HFFc6 (cell line): ENCODE data around the gene CAMK2B. TPM values are rescaled to one million over a fixed set of nuclear protein-coding genes. Genes with fewer than 3 reads are reported as not detected.

Source experiments
- DNase-seq: peaks from one replicate; pipeline ENCODE4 v3.0.0-alpha.2; 2018
- H3K27ac Mint-ChIP-seq: 2 replicates; pipeline ENCODE4 v1.8.0; 2020; ENCODE audit warnings: mild to moderate bottlenecking, mixed read lengths
- H3K27me3 Mint-ChIP-seq: 2 replicates; pipeline ENCODE4 v1.8.0; 2021; ENCODE audit warnings: mild to moderate bottlenecking, moderate library complexity, mixed read lengths; ENCODE audit not compliant: insufficient read depth
- H3K36me3 Mint-ChIP-seq: 2 replicates; pipeline ENCODE4 v1.8.0; 2021; ENCODE audit warnings: low read depth, mixed read lengths
- H3K4me1 Mint-ChIP-seq: 2 replicates; pipeline ENCODE4 v1.8.0; 2020; ENCODE audit warnings: low read depth, mixed read lengths
- H3K4me3 Mint-ChIP-seq: 2 replicates; pipeline ENCODE4 v1.8.0; 2020; ENCODE audit warnings: mild to moderate bottlenecking, moderate library complexity, mixed read lengths
- H3K9me3 Mint-ChIP-seq: 2 replicates; pipeline ENCODE4 v1.8.0; 2020; ENCODE audit warnings: mild to moderate bottlenecking, mixed read lengths
- total RNA-seq, 6 experiments: library from RNA; stranded (reverse); fragmentation: NEBNext Ultra II Directional; extraction: Animal tissue kit (Norgen Biotek cat#: 25700); gene quantifications; 2 replicates in 1 of 6; 3 replicates in 5 of 6; pipeline ENCODE4 v1.2.3, GENCODE V29; 2021
- TF ChIP-seq, protein P1 (sequence below): fragments of 200-600 bp; sonication (generic); IDR thresholded peaks from 2 replicates; pipeline ENCODE4 v1.5.0; 2021; ENCODE audit warnings: antibody characterized with exemption, mild to moderate bottlenecking

The CAMK2B gene
- total RNA-seq, 6 experiments from 2014 or later, result 0.11 to 0.41 TPM; not detected in 4

DNA sequence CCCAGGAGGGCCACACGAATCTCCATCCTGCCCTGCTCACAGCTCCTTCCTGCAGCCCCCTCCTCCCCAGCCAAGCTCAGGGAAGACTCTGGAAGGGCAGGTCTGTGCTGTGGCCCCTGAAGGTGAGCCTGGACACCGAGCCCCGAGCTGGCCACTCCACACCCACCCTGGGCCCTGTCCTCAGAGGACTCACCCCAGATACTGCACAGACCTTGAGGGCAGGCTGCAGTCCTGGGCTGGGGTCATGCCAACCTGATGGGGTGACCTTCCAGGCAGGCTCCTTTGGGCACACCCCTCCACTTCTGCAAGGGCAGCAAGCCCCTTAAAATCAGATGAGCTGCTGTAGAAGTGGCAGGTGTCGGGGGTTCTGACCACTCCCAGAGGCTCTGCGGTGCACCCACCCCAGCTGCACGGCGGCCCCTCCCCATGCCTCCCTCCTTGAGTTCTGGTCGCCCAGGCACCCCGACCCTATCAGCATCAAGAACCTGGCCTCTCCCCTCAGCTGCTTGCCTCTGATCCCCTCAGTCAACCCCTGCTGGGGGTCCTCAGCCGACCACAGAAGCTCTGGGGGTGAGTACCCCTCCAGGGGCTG, 100.3 kb downstream of the CAMK2B start:
- Mint-ChIP-seq H3K36me3 (no peaks in the 10 kb centered on the region), H3K4me3 (no peak overlapping the region), H3K27me3 (peaks cover 18% of the 10 kb centered on the region), H3K4me1 (no peaks in the 10 kb centered on the region), H3K27ac (no peak overlapping the region), H3K9me3 (no peaks in the 10 kb centered on the region)
- DNase-seq, result no peak
- TF ChIP-seq, protein P1, sequence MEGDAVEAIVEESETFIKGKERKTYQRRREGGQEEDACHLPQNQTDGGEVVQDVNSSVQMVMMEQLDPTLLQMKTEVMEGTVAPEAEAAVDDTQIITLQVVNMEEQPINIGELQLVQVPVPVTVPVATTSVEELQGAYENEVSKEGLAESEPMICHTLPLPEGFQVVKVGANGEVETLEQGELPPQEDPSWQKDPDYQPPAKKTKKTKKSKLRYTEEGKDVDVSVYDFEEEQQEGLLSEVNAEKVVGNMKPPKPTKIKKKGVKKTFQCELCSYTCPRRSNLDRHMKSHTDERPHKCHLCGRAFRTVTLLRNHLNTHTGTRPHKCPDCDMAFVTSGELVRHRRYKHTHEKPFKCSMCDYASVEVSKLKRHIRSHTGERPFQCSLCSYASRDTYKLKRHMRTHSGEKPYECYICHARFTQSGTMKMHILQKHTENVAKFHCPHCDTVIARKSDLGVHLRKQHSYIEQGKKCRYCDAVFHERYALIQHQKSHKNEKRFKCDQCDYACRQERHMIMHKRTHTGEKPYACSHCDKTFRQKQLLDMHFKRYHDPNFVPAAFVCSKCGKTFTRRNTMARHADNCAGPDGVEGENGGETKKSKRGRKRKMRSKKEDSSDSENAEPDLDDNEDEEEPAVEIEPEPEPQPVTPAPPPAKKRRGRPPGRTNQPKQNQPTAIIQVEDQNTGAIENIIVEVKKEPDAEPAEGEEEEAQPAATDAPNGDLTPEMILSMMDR, result no peak

- TF ChIP-seq, protein P1, result no peak
- Mint-ChIP-seq H3K4me3 (no peak overlapping the region), H3K27me3 (peaks cover 18% of the 10 kb centered on the region), H3K4me1 (no peaks in the 10 kb centered on the region), H3K36me3 (no peaks in the 10 kb centered on the region), H3K9me3 (no peaks in the 10 kb centered on the region), H3K27ac (no peak overlapping the region)
- no peak for DNase-seq
These were observed 101.1 kb downstream of the CAMK2B start for GRCh38 chr7:44224080-44224973.

DNA sequence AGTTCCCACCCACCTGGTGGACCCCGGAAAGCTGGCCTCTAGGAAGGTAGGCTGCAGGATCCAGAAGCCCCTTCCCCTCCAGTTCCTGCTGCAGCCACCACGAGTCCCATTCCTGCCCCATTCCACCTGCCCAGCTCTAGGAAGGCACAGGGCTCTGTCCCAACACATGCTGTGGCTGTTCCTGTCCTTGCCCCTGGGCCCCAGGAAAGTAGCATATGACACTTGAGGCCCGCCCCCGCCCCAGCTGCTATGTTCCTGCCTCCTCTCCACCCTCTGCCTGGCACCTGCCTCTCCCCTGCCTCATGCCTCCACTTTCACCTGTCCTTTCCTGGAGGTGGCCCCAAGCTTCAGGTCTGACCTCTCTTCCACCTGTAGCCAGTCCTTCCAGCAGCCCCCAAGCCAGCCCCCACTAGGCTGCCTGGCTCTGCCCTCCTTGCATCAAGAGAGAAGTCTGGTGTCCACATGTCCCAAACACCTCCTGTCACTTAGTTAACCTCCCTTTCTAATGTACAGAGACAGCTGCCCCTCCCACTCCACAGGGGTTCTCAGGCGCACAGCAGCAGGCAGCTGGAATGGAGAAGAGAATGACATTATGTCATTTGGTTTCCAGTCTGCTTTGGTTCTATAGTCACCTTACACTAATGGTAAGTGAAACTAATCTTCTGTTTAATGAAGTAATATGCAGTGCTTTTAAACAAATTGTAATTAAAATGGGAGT, 101.9 kb downstream of the CAMK2B start:
- no peak for DNase-seq
- TF ChIP-seq, protein P1, result no peak
- Mint-ChIP-seq H3K27ac (no peak overlapping the region), H3K36me3 (no peaks in the 10 kb centered on the region), H3K4me1 (no peaks in the 10 kb centered on the region), H3K9me3 (no peaks in the 10 kb centered on the region), H3K4me3 (no peak overlapping the region), H3K27me3 (peaks cover 18% of the 10 kb centered on the region)

- Mint-ChIP-seq H3K27ac (no peak overlapping the region), H3K4me3 (no peak overlapping the region), H3K9me3 (no peaks in the 10 kb centered on the region), H3K27me3 (peaks cover 18% of the 10 kb centered on the region), H3K36me3 (no peaks in the 10 kb centered on the region), H3K4me1 (no peaks in the 10 kb centered on the region)
- DNase-seq, result no peak
- TF ChIP-seq, protein P1, result no peak
These were observed 102.6 kb downstream of the CAMK2B start for GRCh38 chr7:44222776-44223261.

DNA sequence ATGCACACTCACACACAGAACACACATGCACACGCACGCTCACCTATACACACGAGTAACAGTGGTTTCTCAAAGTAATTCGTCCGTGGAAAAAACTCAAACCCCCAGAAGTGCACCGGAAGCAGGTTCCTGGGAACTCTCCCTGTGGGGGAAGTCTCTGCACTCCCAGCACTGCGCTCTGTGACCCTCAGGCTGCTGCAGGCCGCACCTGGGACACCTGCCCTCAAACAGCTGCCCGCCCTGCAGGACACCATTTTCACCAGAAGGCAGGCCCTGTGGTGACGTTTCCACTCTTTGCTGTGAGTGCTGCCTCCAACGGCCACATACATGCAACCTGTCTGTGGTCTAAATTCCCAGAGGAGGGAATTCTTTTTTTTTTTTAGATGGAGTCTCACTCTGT, 103.3 kb downstream of the CAMK2B start:
- Mint-ChIP-seq H3K4me1 (no peaks in the 10 kb centered on the region), H3K27me3 (peaks cover 18% of the 10 kb centered on the region), H3K9me3 (no peaks in the 10 kb centered on the region), H3K36me3 (no peaks in the 10 kb centered on the region), H3K27ac (no peak overlapping the region), H3K4me3 (no peak overlapping the region)
- TF ChIP-seq, protein P1, result no peak
- no peak for DNase-seq
